Measurements from ENCODE around the gene GCNT1.
"Not testable (repeated sequence)": the region's sequence is repeated elsewhere in the genome, so short reads cannot be mapped to it uniquely, and the experiment has no call there.

The GCNT1 gene

GRCh38 chr9:76443887-76444286, 15.1 kb upstream of the GCNT1 start:
- DNase-seq (ENCODE audit: low read depth) = no peak

DNA sequence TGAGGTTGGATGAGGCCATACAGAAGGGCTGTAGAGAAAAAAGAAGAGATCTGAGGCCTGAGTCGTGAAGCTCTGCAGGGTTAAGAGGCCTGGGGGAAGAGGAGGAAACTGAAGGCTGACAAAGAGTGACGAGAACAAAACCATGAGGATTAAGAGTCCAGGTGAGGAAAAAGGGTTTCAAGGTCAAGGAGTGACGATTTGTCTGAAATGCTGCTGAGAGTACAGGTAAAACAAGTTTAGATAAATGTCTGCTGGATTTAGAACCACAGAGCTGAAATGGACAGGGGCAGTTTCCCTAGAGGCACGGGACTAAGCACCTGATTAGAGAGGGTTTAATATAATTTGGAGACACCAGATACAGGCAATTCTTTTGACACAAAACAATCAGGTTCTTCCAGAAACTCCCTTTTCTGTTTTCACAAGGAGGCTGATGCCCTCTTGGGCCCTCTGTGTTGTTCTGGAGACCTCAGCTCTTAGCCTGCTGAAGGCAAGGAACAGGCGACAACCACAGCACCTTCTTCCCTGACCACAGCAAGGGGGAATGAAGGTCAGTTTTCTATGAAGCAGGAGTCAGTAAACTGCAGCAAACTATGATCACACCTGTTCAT, 14.6 kb upstream of the GCNT1 start:
- no peak for DNase-seq (ENCODE audit: low read depth)

- DNase-seq (ENCODE audit: low read depth) = no peak
Measured at GRCh38 chr9:76445976-76446375, 13.0 kb upstream of the GCNT1 start.

GRCh38 chr9:76448501-76448900, 10.5 kb upstream of the GCNT1 start:
- no peak for DNase-seq (ENCODE audit: low read depth)

DNA sequence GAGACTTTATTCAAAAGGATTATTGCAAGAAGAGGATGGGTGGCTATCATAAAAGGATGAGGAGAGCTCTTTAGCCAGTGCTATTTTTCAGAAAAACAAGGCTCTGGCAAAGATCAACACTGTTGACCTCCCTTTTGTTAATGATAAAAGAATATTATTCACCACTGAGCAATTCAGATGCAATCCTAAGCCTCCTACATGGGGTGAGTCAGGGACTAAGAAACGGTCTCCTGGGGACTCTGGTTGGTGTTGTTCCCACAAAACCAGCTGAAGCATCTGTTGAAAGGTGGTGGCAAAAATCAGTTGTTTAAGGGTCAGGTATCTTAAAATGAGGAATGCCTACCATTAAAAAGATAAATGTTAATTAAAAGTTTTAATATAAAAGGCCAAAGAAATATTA, 7.7 kb upstream of the GCNT1 start:
- DNase-seq (ENCODE audit: low read depth) = no peak

- DNase-seq (ENCODE audit: low read depth) = no peak
Measured at GRCh38 chr9:76452839-76453238, 6.1 kb upstream of the GCNT1 start.

- DNase-seq (ENCODE audit: low read depth) = no peak
Measured at GRCh38 chr9:76453785-76454184, 5.2 kb upstream of the GCNT1 start.

GRCh38 chr9:76454311-76454710, 4.7 kb upstream of the GCNT1 start:
- no peak for DNase-seq (ENCODE audit: low read depth)

DNA sequence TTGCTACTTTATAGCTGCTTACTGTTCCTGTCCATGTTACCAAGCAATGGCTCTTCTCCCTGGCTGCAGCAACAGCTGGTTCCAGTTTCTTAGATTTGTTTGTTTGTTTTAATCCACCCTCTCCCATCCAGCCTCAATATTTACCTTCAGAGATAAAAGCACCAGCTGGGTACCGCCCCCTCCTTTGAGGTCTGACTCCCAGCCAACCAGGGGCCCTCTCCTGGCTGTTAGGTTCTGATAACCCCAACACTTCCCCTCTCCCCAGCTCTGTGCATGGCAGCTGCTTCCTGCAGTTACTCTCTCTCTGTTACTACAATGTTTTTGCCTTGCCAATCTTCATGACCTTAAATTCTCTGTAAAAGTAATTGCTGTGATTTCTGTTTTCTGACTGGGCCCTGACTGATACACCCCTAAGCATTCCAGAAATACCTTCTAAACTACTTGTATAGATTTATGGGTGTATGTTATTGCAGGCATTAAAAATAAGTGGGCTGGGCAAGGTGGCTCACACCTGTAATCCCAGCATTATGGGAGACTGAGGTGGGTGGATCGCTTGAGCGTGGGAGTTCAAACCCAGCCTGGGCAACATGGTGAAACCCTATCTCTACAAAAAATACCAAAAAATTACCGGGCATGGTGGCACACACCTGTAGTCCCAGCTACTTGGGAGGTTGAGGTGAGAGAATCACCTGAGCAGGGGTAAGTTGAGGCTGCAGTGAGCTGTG, 2.6 kb upstream of the GCNT1 start:
- DNase-seq (ENCODE audit: low read depth) = no peak

GRCh38 chr9:76459694-76460635, 983 bp downstream of the GCNT1 start:
- DNase-seq (ENCODE audit: low read depth) = no peak

DNA sequence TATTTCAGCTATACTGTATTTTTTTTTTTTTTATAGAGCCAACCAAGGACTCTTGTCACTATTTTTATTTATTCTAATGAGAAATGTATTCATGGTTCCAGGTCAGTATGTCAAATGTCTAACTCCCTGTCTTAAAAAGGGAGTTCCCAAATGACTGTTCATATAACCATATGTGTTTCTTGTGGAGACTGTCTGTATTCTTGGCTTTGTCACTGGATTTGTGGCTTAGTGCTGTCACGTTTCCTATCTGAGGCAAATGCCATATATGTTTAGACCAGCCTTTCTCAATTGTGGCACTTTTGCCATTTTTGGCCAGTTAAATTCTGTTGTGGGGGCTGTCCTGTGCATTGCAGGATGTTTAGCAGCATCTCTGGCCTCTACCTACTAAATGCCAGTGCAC, 3.1 kb downstream of the GCNT1 start:
- no peak for DNase-seq (ENCODE audit: low read depth)

DNA sequence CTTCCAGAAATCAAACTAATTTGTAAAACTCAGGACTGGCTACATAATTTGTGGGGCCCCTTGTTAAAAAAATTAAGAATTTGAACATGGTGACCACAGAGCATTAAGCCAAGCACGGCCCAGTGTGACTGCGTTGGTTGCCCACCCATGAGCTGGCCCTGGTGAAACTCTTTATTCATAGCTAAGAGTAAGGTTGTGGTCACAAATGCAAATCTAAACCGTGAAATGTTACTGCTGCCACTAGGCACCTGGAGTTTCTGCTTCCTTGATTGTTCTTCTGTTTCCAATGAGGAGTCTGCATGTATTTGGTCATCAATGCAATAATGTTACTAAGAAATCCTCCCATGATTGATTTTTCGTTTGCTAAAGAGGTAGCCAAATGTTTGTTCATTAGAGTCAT, 4.2 kb downstream of the GCNT1 start:
- DNase-seq (ENCODE audit: low read depth) = no peak

- DNase-seq (ENCODE audit: low read depth) = no peak
Measured at GRCh38 chr9:76464706-76465105, 5.7 kb downstream of the GCNT1 start.

DNA sequence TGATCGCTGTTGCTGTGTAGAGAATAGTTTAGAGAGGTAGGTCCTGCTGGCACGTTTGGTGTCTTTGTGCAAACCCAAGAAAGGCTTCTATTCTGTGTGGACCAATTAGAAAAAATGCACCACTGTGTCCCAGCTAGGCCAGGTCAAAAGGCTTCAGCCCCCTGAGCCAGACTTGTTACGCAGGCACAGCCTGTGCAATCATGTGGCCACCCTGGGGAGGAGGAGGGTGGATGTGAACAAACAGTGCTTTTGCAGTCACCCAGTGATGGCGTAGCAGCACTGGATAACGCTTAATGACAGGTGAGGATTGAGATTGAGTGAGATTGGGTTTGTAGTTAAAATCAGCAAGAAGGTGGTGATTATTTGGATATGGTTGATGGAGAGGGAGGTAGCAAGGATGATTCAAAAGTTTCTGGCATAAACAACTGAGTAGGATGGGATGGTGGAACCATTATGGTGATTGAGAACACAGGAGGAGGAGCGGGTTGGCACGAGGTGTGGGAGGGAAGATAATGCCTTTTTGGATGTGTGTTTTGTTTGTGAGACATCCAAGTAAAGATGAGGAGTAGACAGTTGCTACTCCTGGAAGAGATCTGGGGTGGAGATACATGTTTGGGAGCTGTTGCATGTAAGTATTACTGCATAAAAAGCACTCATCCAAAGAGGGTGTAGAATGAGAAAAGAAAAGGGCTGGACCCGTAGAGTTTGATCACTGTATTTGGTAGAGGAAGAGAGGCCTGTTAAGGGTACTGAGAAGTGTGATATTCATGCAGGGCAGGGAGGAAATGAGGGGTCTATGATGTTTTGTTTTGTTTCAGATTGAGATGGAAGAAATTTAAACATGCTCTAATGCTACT, 6.7 kb downstream of the GCNT1 start:
- DNase-seq (ENCODE audit: low read depth) = no peak

DNA sequence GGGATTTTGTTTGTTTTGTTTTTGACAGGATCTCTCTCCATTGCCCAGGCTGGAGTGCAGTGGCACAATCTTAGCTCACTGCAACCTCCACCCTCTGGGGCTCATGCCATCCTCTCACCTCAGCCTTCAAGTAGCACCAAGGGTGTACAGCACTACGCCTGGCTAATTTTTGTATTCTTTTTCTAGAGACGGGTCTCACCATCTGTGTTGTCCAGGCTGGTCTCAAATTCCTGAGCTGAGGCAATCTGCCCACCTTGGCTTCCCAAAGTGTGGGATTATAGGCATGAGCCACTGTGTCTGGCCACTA, 7.3 kb downstream of the GCNT1 start:
- DNase-seq (ENCODE audit: low read depth) = no peak

DNA sequence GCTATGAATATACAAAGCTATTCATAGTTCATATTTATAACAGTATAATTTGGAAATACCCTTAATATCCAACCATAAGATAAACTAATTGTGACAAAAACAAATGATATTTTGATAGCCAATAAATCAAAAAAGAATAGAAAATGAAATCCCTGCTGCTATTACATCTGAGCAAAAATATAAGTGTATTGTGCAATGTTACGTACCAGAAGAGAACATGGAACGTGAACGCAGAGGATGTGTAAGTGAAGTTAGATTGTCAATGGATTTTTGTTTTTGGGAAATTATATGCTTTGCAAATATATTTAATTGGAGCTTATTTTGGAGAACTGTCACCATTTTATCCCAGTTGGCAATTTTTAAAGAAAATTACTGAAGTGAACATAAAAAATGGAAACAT, 15.4 kb downstream of the GCNT1 start:
- no peak for DNase-seq (ENCODE audit: low read depth)

- DNase-seq (ENCODE audit: low read depth) = no peak
Measured at GRCh38 chr9:76475686-76476085, 16.7 kb downstream of the GCNT1 start.

- DNase-seq (ENCODE audit: low read depth) = not testable (repeated sequence)
Measured at GRCh38 chr9:76477818-76478217, 18.8 kb downstream of the GCNT1 start.

DNA sequence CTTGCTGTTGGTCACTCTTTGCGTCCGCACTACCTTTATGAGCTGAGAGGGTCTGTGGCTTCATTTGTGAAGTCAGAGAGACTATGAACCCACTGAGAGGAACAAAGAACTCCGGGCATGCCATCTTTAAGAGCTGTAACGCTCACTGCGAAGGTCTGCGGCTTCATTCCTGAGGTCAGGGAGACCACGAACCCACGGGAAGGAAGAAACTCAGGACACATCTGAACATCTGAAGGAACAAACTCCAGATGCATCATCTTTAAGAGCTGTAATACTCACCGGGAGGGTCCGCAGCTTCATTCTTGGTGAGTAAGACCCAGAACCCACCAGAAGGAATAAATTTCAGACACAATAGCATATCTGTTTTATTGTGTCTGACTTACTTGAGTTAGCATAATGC, 19.2 kb downstream of the GCNT1 start:
- DNase-seq (ENCODE audit: low read depth) = no peak

GRCh38 chr9:76479337-76479736, 20.4 kb downstream of the GCNT1 start:
- DNase-seq (ENCODE audit: low read depth) = not testable (repeated sequence)

DNA sequence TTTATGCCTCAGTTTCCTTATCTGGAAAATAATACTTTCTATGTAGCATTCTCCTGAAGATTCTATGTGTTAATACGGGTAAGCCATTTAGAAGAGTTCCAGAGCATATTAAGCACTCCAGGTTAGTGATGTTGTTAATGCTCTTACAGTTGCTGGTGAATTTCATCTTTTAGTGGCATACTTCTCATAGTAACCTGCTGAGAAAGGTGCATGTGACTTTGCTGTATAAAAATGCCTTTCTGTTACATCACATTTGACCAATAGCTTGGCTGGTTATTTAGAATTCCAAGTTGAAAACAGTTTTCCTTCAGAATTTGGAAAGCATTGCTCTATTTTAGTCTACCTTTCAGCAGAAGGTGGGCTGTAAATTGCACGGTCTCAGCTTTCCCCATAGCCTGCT, 27.2 kb downstream of the GCNT1 start:
- no peak for DNase-seq (ENCODE audit: low read depth)

Data from stimulated activated CD8-positive, alpha-beta memory T cell treated with anti-CD3 and anti-CD28 coated beads, Interleukin-15, amount 100 ng/mL, for 1 hour (primary cell).